Endodermal cell (in vitro differentiated cells): ENCODE data around the gene SERINC2. TPM values are rescaled to one million over a fixed set of nuclear protein-coding genes. Genes with fewer than 3 reads are reported as not detected.
"Not testable (repeated sequence)": the region's sequence is repeated elsewhere in the genome, so short reads cannot be mapped to it uniquely, and the experiment has no call there.

Experiments used
- DNase-seq: peaks from one replicate; pipeline ENCODE4 v3.0.0-alpha.2; 2017
- H3K27ac ChIP-seq: 2 replicates; pipeline ENCODE4 v1.5.1; 2013; ENCODE audit warnings: mild to moderate bottlenecking, low read depth, low read length, moderate library complexity
- H3K27me3 ChIP-seq: 2 replicates; pipeline ENCODE4 v1.6.1; 2013; ENCODE audit warnings: mild to moderate bottlenecking, low read length, moderate library complexity; ENCODE audit not compliant: insufficient read depth, control insufficient read depth, poor library complexity, severe bottlenecking
- H3K36me3 ChIP-seq: 2 replicates; pipeline ENCODE4 v1.7.0; 2013; ENCODE audit warnings: mild to moderate bottlenecking, low read length, moderate library complexity; ENCODE audit not compliant: control insufficient read depth, insufficient read depth
- H3K4me1 ChIP-seq: one replicate; pipeline ENCODE4 v1.7.0; 2013; ENCODE audit warnings: low read length; ENCODE audit not compliant: control insufficient read depth, insufficient read depth
- H3K4me3 ChIP-seq: 2 replicates; pipeline ENCODE4 v1.5.1; 2013; ENCODE audit warnings: mild to moderate bottlenecking, low read length, moderate library complexity
- H3K9ac ChIP-seq: 2 replicates; pipeline ENCODE4 v1.6.1; 2013; ENCODE audit warnings: mild to moderate bottlenecking, low read length, moderate library complexity; ENCODE audit not compliant: poor library complexity, severe bottlenecking; ENCODE audit errors: extremely low read depth
- H3K9me3 ChIP-seq: 2 replicates; pipeline ENCODE4 v1.6.1; 2013; ENCODE audit warnings: mild to moderate bottlenecking, low read length, moderate library complexity; ENCODE audit not compliant: control insufficient read depth
- H3K27ac Mint-ChIP-seq: 2 replicates; pipeline ENCODE4 v1.8.0; 2020; ENCODE audit warnings: mixed read lengths
- H3K27me3 Mint-ChIP-seq: 2 replicates; pipeline ENCODE4 v1.8.0; 2021; ENCODE audit warnings: mild to moderate bottlenecking, mixed read lengths; ENCODE audit not compliant: insufficient read depth
- H3K36me3 Mint-ChIP-seq: 2 replicates; pipeline ENCODE4 v1.8.0; 2020; ENCODE audit warnings: low read depth, mixed read lengths
- H3K4me1 Mint-ChIP-seq: 2 replicates; pipeline ENCODE4 v1.8.0; 2020; ENCODE audit warnings: mixed read lengths
- H3K4me3 Mint-ChIP-seq: 2 replicates; pipeline ENCODE4 v1.8.0; 2020; ENCODE audit warnings: mild to moderate bottlenecking, moderate library complexity, mixed read lengths
- H3K9me3 Mint-ChIP-seq: 2 replicates; pipeline ENCODE4 v1.8.0; 2020; ENCODE audit warnings: mild to moderate bottlenecking, mixed read lengths
- WGBS, 2 experiments: methylation state at CpG; one replicate each; pipeline versions ENCODE4 v1.1.5 to v1.1.7; 2013; ENCODE audit warnings: missing lambda C conversion rate in 2 of 2, mixed read lengths in 1 of 2; ENCODE audit not compliant: insufficient coverage in 1 of 2, insufficient read length in 1 of 2; 5-methylcytosine and 5-hydroxymethylcytosine counted together
- total RNA-seq, 2 donors: library from RNA; stranded (reverse); fragmentation: NEBNext Ultra II Directional in 1 of 2; extraction: Animal tissue kit (Norgen Biotek cat#: 25700) in 1 of 2; gene quantifications; 2 replicates in 1 of 2; 3 replicates in 1 of 2; pipeline ENCODE4 v1.2.1, GENCODE V29; 2021
- TF ChIP-seq, protein P1 (sequence below): fragments of 200-600 bp; sonication (generic); conservative IDR thresholded peaks from 2 replicates; pipeline ENCODE4 v1.5.0; 2021; ENCODE audit warnings: antibody characterized with exemption, mild to moderate bottlenecking

SERINC2 gene
- total RNA-seq, 2 donors from 2014 or later, result 25.9 to 35.1 TPM

DNA sequence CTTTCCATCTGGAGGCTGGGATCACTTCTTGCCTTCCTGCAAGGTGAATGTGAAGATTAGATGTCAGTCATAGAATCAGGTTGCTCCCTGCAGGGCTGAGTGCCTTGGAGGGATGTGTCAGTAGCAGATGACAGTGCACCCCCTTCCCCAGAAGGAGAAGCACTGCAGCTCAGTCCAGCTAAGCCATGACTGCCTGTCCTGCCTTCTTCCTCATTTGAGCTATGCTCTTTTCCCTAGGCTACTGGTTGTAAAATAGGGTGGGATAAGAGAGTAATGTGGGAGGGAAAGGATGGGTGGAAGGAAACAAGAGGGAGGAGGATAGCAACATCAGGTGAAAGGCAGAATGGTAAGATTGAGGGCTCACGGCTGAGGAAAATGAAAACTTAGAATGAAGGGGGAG, 29.0 kb upstream of the SERINC2 start:
- Mint-ChIP-seq H3K9me3 (no peaks in the 10 kb centered on the region), H3K4me3 (no peak overlapping the region), H3K27me3 (peaks cover 11% of the 10 kb centered on the region), H3K36me3 (no peaks in the 10 kb centered on the region), H3K27ac (no peak overlapping the region), H3K4me1 (peaks cover 7% of the 10 kb centered on the region)
- H3K27me3 ChIP-seq, result no peaks in the 10 kb centered on the region
- H3K9ac ChIP-seq, result no peak overlapping the region
- no peak for DNase-seq
- no peaks in the 10 kb centered on the region for H3K9me3 ChIP-seq
- no peak overlapping the region for H3K27ac ChIP-seq
- peaks cover 5% of the 10 kb centered on the region for H3K4me1 ChIP-seq
- no peak overlapping the region for H3K4me3 ChIP-seq
- no peaks in the 10 kb centered on the region for H3K36me3 ChIP-seq
- WGBS, 2 experiments, result 91 to 100% methylated on average over 1 of the region's 1 CpG
- TF ChIP-seq, protein P1, sequence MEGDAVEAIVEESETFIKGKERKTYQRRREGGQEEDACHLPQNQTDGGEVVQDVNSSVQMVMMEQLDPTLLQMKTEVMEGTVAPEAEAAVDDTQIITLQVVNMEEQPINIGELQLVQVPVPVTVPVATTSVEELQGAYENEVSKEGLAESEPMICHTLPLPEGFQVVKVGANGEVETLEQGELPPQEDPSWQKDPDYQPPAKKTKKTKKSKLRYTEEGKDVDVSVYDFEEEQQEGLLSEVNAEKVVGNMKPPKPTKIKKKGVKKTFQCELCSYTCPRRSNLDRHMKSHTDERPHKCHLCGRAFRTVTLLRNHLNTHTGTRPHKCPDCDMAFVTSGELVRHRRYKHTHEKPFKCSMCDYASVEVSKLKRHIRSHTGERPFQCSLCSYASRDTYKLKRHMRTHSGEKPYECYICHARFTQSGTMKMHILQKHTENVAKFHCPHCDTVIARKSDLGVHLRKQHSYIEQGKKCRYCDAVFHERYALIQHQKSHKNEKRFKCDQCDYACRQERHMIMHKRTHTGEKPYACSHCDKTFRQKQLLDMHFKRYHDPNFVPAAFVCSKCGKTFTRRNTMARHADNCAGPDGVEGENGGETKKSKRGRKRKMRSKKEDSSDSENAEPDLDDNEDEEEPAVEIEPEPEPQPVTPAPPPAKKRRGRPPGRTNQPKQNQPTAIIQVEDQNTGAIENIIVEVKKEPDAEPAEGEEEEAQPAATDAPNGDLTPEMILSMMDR, result no peak

- H3K4me1 Mint-ChIP-seq, result peaks cover 11% of the 10 kb centered on the region
- peaks cover 11% of the 10 kb centered on the region for H3K27me3 Mint-ChIP-seq
- H3K4me3 ChIP-seq, H3K9ac ChIP-seq, H3K27ac ChIP-seq, H3K27ac Mint-ChIP-seq, H3K4me1 ChIP-seq, H3K36me3 Mint-ChIP-seq, H3K36me3 ChIP-seq, H3K9me3 ChIP-seq, H3K27me3 ChIP-seq, DNase-seq, H3K9me3 Mint-ChIP-seq, H3K4me3 Mint-ChIP-seq: not testable (repeated sequence)
- 75% methylated on average over 8 of the region's 8 CpGs; no CpG with 5 or more reads in 1 of the 2 experiments for WGBS, 2 experiments
These were observed 26.3 kb upstream of the SERINC2 start for GRCh38 chr1:31386576-31387243.

DNA sequence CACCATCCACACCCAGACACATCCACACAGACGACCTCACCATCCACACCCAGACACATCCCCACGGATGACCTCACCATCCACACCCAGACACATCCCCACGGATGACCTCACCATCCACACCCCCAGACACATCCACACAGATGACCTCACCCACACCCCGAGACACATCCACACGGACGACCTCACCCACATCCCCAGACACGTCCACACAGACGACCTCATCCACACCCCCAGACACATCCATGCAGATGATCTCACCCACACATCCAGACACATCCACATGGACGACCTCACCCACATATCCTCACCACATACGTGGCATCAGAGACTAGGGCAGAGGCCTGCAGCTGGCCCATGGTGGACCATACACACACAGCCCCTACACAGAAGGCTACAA, 25.4 kb upstream of the SERINC2 start:
- Mint-ChIP-seq H3K36me3 (no peaks in the 10 kb centered on the region), H3K27me3 (peaks cover 8% of the 10 kb centered on the region)

More for the DNA sequence above, 25.4 kb upstream of the SERINC2 start:
- 83 to 86% methylated on average over 1 to 10 of the region's 10 CpGs for WGBS, 2 experiments
- DNase-seq, result no peak
- Histone ChIP-seq H3K27ac (no peak overlapping the region), H3K27me3 (no peaks in the 10 kb centered on the region), H3K36me3 (no peaks in the 10 kb centered on the region), H3K4me3 (no peak overlapping the region), H3K9me3 (no peaks in the 10 kb centered on the region), H3K9ac (no peak overlapping the region), H3K4me1 (peaks cover 5% of the 10 kb centered on the region)
- peaks cover 11% of the 10 kb centered on the region for H3K4me1 Mint-ChIP-seq
- no peak overlapping the region for H3K4me3 Mint-ChIP-seq
- H3K27ac Mint-ChIP-seq, result no peak overlapping the region
- TF ChIP-seq, protein P1, result no peak
- no peaks in the 10 kb centered on the region for H3K9me3 Mint-ChIP-seq
